ENCODE measurements around the gene BMP5. TPM values are rescaled to one million over a fixed set of nuclear protein-coding genes. Genes with fewer than 3 reads are reported as not detected.

Gene BMP5
- 1 to 10 TPM; 1.6 to 6.3 TPM for total RNA-seq

DNA sequence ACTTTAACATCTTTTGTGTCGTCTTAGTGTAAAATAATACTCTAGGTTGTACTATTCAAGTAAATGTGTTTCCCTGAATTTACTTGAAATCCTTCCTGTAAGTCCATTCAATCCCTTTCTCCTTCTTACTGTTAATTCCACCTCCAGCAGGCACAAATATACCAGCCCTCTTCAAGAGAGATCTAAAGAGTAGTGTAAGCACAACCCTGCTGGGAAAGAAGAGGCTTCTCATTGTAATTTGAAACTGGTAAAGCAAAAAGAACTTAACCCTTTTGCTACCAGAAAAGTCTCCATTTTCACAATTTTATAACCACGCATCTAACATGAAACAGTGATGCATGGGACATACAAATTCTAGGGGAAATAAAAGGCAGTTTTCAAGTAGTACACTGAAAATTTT, at the start of gene BMP5:
Gene BMP5, minus strand, starts transcription at position 191 of the 400 bp plus-strand sequence. CDS start 725 bp downstream, outside the sequence.
- no peaks in the 10 kb centered on the region for H3K36me3 ChIP-seq
- TF ChIP-seq, protein P1, sequence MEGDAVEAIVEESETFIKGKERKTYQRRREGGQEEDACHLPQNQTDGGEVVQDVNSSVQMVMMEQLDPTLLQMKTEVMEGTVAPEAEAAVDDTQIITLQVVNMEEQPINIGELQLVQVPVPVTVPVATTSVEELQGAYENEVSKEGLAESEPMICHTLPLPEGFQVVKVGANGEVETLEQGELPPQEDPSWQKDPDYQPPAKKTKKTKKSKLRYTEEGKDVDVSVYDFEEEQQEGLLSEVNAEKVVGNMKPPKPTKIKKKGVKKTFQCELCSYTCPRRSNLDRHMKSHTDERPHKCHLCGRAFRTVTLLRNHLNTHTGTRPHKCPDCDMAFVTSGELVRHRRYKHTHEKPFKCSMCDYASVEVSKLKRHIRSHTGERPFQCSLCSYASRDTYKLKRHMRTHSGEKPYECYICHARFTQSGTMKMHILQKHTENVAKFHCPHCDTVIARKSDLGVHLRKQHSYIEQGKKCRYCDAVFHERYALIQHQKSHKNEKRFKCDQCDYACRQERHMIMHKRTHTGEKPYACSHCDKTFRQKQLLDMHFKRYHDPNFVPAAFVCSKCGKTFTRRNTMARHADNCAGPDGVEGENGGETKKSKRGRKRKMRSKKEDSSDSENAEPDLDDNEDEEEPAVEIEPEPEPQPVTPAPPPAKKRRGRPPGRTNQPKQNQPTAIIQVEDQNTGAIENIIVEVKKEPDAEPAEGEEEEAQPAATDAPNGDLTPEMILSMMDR (IDR thresholded peaks at IDR 0.05) = no peak
- no peaks in the 10 kb centered on the region for H3K9me3 ChIP-seq
- peak within 1 kb of the TSS; percentile 32 for H3K4me3 ChIP-seq
- DNase-seq (ENCODE audit: low spot score) = no peak
- no peaks in the 10 kb centered on the region for H3K4me1 ChIP-seq
- H3K27me3 ChIP-seq = no peaks in the 10 kb centered on the region
- peak within 1 kb of the TSS in 1 of 2 donors; percentile 71 for H3K27ac ChIP-seq

DNA sequence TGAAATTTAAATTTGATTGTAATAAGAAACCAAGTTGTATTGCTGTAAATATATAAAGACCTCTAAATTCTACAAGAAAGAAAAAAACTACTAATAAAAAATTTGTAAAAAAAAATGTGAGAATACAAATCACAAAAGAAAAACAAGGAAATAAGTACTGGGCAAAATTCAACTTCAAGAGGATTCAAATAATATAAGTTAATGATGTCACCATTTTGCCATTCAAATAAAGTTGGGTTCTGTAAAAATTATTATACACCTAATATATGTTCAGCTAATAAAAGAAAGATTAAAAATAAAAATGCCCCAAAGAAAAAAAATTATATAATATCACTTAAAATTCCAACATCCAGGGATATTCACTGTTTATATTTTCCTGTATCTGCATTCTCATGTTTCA, 47.0 kb upstream of the BMP5 start:
- no peaks in the 10 kb centered on the region for H3K9me3 ChIP-seq
- H3K4me1 ChIP-seq = no peaks in the 10 kb centered on the region
- H3K4me3 ChIP-seq = no peak overlapping the region
- no peak overlapping the region for H3K27ac ChIP-seq
- TF ChIP-seq, protein P1 (IDR thresholded peaks at IDR 0.05) = no peak
- no peaks in the 10 kb centered on the region for H3K36me3 ChIP-seq
- DNase-seq (ENCODE audit: low spot score) = no peak
- no peaks in the 10 kb centered on the region for H3K27me3 ChIP-seq

DNA sequence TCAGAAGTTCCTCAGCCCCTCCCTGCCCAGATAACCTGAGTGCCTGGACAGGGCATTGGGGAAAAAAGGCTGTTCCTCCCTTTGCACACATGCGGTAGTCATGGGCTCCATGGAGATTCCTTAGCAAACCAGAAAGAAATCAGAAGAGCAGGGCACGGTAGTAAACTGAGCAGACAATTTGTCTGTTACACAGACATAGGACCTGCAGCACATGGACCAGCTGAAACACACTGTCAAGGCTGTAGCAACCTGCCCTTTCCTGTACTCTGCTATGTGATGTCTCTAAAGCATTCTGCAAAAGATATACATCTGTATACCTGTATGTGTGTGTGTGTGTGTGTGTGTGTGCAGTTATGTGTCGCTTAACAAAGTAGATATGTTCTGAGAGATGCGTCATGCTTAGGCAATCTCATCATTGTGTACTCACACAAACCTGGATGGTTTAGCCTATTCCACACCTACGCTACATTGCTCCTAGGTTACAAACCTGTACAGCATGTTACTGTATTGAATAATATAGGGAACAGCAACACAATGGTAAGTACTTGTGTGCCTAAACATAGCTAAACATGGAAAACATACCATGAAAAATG, 44.4 kb upstream of the BMP5 start:
- Histone ChIP-seq H3K4me3 (no peak overlapping the region), H3K27me3 (no peaks in the 10 kb centered on the region), H3K36me3 (no peaks in the 10 kb centered on the region), H3K9me3 (no peaks in the 10 kb centered on the region), H3K27ac (no peak overlapping the region), H3K4me1 (no peaks in the 10 kb centered on the region)
- no peak for DNase-seq (ENCODE audit: low spot score)
- TF ChIP-seq, protein P1 (IDR thresholded peaks at IDR 0.05) = no peak

DNA sequence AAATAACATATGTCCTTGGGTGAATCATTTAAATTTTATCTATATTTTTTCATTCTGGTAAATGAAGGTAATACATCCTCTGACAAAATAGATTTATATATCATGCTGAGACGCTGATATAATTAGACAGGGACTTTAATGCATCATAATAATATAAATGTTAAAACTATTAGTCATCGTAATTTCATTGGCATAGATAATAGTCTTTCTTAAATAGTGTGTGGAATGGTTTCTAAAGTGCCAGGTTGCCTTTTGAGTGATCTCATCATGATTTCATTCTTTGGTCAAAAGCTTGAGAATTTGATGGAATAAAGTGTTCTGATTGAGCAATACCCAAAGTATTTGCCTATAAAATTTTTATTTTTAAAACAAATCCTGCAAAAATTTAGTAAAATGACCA, 43.2 kb upstream of the BMP5 start:
- Histone ChIP-seq H3K36me3 (no peaks in the 10 kb centered on the region), H3K4me3 (no peak overlapping the region), H3K4me1 (no peaks in the 10 kb centered on the region), H3K9me3 (no peaks in the 10 kb centered on the region), H3K27ac (no peak overlapping the region), H3K27me3 (no peaks in the 10 kb centered on the region)
- DNase-seq (ENCODE audit: low spot score) = no peak
- TF ChIP-seq, protein P1 (IDR thresholded peaks at IDR 0.05) = no peak

DNA sequence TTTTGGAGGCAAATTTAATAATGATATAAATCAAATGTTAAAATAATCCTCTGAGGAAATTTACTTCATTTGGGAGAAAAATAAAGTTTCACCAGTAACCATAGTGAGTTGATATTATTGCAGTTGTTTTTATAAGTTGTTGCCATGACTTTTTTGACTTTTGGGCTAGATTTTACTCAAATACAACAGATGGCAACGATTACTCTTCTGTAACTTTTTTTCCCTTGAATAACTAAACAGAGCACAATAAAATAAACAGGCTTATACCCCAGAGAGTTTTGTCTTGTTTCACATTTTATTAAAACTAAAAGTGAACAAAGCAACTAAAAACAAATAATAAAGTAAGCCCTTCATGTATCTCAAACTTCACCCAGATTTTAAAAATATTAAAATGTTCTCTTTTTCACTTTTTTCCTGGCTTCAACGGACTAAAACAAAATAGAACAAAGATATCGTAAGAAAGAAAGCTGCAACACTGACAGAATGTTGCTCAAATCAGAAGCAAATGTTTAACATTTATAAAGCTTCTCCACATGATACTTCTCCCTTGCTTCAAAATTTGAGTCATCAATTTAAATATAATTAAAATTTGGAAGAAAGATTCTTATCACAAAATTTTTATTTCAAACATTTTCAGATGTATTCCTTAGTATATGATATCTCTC, 42.5 kb upstream of the BMP5 start:
- Histone ChIP-seq H3K9me3 (no peaks in the 10 kb centered on the region), H3K36me3 (no peaks in the 10 kb centered on the region), H3K4me1 (no peaks in the 10 kb centered on the region), H3K4me3 (no peak overlapping the region), H3K27me3 (no peaks in the 10 kb centered on the region), H3K27ac (no peak overlapping the region)
- TF ChIP-seq, protein P1 (IDR thresholded peaks at IDR 0.05) = no peak
- no peak for DNase-seq (ENCODE audit: low spot score)
